GM18951 (cell line): Measurements from ENCODE around the gene HELZ.
"Not testable (repeated sequence)": the region's sequence is repeated elsewhere in the genome, so short reads cannot be mapped to it uniquely, and the experiment has no call there.

Experiments
- POLR2A ChIP-seq: IDR thresholded peaks from 4 replicates; pipeline ENCODE4 v1.6.1; 2011; ENCODE audit warnings: mild to moderate bottlenecking; ENCODE audit not compliant: insufficient read length, insufficient read depth; ENCODE audit errors: extremely low read depth
- in situ Hi-C: fragments of 300-500 bp; cut with MboI; formaldehyde crosslinking; loops from one replicate; pipeline ENCODE4 v1.12.0; 2022; ENCODE audit warnings: low sequenced_read_pairs, mixed read lengths, inconsistent platforms; ENCODE audit not compliant: unreplicated experiment

The HELZ gene

DNA sequence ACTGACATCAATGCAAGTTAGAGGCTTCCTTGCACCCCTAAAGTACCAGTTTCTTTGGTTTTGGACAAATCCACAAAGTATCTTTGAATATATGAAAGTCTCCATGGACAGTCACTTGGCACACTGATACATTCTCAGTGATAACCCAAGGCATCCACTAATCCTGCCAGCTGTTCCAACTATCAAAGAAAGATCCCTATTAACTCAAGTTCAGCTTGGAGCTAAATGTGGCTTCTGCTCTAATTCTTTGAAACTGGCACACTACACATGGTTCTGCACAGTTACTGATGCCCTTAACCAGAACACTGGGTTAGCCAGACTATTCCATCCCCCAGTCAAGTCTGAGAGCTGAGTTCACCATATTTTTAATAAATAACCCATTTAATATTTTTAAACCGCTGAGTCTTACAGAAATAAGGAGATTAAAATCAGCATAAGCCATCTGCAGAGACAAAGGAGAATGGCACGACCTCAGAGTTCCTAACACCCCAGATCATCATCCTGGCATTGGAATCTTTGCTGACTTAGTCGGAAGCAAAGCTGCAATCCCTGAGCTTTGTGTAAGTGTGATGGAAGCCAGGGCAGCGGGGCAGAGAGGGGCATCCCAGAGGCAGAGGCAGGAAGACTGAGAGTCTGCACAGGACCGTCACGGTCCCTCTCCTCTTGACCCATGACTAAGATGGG lies 194.4 kb downstream of the HELZ start:
- TF ChIP-seq POLR2A: no peak
- in situ Hi-C loops: no loop called here

DNA sequence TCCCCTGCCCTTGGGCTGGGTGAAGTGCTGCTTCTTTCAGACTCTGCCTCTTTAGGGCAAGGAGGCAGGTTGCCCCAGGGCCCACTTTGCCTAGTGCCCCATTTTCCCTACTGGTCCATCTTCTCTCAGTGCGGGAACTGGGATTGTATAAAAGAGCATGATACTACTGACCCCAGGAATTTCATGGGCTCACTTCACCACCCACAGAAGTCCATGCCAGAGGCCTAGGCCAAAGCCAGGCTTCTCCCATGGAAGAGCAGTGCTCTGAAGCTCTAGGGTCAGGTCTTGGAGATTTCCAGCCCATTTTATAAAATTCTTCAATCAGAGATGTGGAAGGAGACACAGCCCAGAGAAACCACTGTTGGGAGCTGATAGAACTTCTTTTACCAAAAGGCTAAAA lies 194.9 kb downstream of the HELZ start:
- no peak for TF ChIP-seq POLR2A
- in situ Hi-C loops: no loop called here

DNA sequence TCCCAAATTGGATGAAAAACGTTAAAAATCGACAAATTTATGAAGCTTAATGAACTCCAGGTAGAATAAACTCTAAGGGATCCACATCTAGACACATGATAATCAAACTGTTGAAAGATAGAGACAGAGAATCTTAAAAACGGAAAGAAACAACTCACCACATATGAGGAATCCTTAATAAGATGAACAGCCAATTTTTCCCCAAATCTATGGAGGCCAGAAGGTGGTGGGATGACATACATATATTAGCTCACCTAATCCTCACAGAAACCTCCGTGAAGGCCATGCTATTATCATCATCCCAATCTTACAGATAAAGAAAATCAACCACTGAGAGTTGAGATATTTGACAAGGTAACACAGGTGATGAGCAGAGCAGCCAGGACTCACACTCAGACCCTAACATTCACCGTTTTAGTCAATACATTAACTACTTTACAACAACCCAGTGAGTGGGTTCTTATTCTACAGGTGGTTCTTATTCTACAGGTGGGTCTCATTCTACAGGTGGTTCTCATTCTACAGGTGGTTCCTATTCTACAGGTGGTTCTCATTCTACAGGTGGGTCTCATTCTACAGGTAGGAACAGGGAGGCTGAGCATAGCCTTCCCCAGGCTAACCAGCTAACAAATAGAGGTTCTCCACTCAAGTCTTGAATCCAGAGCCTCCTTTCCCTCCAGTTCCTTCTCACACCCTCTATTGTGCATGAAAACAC lies 195.8 kb downstream of the HELZ start:
- in situ Hi-C loops: no loop called here
- no peak for TF ChIP-seq POLR2A

DNA sequence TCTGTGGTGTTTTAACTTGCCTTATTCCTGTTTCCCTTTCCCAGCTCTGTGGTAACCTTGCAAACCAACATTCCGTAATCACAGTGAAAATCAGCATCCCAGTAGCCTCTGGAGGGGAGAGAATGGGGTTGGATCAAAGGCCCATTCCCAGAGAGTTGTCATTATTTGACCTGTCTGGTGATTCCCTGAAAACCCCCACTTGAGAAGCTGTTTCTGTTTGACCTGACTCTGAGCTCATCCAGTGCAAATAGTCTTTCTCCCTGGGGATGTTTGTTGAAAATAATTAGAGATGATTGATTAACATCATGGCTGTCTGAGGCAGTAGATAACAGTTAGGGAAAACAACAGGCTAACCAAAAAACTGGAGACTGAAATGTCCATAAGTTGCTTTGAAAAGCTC lies 197.6 kb downstream of the HELZ start:
- TF ChIP-seq POLR2A: no peak
- in situ Hi-C loops: no loop called here

DNA sequence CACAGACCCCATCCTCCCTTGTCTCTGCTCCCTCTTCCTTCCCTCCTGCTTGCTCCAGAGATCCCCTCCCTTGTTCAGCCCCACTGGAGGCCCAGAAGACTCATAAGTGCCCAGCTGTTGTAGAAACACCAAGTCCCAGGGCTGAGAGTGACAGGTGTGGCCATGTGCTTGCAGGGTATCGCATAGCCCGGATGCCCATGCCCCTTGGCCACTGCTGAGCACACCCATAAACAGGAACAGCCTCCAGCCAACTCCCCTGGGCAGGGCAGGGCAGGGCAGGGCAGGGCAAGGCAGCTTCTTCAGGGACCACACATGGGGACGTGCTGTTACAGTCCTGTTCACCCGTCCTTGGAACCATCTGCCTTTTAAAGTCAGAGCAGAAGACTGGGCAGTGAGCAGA lies 198.6 kb downstream of the HELZ start:
- TF ChIP-seq POLR2A: no peak
- in situ Hi-C loops: no loop called here

DNA sequence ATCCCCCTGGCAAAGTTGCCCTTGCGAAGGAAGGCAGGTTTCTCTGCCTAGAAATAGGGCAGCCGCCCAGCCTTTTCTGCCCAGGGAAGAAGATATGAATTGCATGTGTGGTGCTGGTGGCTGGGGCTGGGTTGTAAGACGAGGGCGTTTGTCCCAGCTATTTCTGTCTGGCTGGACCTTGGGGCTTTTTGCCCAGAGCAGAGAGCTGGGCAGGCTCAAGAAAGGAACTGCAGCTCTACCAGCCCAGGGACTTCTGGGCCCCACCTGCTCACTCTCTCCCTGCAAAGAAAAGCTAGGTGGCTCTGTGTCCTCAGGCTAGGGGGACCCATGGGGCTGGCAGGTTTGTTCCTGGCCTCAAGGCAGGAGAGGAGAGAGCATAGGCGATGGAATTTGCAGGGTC lies 200.1 kb downstream of the HELZ start:
- in situ Hi-C loops: no loop called here
- no peak for TF ChIP-seq POLR2A

DNA sequence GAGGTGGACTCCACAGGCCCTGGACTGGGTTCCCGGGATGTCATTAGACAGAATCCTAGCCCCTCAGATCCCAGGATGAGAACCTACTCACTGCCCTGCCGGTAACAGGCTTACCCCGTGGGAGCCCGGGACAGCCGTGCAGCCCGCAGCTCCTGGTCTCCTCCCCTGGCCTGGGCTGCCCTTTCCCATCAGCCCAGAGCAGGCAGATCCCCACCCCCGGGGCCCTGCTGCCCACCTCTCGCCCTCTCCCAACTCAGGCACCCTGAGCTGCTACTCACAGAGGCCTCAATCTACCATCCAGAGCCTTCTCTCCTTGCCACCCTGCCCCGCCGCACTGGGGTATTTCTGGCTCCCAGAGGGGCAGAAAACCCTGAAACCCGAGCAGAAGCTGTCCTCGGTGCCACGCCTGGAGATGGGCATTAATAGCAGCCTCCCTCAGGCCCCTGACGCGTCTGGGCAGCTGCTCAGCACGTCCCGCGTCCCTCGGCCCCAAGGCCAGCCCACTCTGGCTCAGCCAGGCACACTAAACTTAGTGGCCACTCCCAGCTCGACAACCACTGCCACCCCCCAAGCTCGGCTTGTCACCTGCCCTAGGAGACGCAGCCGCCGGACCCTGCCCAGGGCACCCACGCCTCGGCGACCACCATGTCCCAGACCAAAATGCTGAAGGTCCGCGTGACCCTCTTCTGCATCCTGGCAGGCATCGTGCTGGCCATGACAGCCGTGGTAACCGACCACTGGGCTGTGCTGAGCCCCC lies 200.8 kb downstream of the HELZ start, which contains the start of gene CACNG1:
Gene CACNG1 (plus strand): TSS at position 539 of the 757 bp plus-strand sequence. CDS start 107 bp downstream, at position 646.
- no peak for TF ChIP-seq POLR2A
- in situ Hi-C loops: no loop called here

DNA sequence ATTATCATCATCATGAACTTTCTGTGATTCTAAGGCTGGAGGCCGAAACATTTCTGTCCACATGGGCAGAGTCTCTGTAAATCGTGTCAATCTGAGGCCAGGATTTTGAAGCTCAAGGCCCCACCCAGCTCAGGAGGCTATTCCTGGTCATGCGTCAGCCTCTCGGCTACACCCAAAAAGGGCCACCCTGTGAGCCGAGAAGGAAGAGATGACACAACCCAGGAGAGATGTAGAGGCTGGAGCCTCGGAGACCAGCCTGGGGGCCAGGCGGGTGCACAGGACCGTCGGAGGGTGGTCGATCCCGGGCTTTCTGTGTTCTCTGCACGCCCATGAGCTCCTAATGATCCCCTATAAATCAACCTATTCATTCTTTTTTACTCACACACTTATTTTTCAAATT lies 201.7 kb downstream of the HELZ start:
- TF ChIP-seq POLR2A: no peak
- in situ Hi-C loops: no loop called here

DNA sequence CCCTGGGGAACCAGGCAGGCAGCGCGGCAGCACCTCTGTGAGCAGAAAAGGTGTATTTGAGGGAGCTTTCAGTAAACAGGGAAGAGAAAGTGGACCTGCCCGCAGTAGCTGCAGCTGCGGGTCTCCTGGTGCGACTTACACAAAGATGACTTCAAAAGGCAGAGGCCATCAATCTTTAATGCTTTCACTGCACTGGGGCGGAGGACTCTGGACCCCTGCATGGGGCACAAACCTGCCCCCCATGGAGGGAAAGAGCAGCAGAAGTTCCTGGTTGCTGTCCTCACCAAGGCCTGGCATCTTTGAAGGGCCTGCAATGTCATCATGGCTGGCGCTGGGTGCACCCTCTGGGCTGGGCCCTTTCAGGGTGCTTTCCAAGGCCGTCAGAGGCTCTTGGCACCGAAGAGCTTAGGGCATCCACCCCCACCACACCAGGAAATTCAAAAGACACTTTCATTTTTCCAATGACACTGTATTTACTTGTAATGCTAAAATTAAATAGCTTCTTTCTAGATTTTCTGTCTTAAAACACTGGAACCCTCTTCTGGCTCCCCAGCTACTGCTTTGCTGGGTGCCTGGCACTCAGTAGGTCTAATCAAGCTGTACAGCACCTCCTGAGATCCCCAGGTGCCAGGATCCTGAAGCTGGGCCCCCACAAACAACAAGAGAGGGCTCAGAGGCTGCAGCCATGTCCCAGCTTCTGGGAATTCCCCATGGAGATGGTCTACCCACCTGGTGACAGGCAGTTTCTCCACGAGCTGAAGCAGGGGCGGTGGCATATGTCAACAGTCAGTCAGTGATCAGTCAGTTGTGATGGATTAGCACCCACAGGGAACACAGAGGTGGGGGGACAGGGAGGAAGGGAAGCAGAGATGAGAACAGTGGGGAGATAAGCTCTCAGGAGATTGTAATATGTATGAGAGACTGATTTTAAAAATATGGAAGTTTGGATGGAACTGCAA lies 202.8 kb downstream of the HELZ start:
- in situ Hi-C loops: no loop called here
- no peak for TF ChIP-seq POLR2A

DNA sequence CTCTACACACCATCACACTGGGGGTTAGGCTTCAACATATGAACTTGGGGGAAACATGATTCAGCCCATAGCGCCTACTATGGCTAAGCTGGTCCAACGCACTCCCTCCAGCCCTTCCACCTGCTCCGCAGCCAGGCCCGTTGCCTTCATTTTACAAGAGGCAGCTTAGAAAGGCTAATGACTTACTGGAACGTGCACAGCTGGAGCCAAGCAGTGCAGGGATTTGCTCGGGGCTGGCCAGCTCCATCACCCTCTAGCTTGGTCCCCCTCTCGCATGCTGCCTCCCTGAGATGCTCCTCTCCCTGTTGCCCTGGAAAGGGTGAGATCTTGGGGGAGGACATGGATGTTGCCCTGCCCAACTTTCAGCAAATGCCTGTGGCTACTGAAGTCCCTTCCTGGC lies 203.5 kb downstream of the HELZ start:
- in situ Hi-C loops: no loop called here
- TF ChIP-seq POLR2A: no peak

DNA sequence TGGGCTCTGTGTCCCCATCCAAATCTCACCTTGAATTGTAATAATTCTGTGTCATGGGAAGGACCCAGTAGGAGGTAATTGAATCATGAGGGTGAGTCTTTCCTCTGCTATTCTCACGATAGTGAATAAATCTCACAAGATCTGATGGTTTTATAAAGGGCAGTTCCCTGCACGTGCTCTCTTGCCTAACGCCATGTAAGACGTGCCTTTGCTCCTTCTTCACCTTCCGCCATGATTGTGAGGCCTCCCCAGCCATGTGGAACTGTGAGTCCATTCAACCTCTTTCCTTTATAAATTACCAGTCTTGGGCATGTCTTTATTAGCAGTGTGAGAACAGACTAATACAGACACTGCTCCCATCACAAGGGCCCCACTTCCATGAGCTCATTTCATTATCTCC lies 203.9 kb downstream of the HELZ start:
- in situ Hi-C loops: not testable (repeated sequence)

DNA sequence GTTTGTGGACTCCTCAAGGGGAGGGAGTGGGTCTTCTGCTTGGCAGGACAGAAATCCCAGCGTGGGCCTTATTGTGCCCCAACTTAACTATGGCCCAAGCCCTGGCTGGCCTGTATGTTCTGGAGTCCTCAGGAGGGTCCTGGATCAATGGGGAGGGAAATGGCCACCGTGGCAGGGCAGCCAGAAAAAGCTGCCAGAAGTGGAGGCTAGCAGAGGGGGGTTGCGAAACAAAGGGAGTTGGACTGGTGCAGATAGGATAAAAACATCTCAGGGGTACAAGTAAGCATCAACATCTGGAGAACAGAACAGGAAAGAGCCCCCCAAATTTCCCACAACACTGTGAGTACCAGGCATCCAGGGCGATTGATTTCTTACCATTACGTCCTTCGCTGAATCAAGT lies 204.3 kb downstream of the HELZ start:
- in situ Hi-C loops: no loop called here
- TF ChIP-seq POLR2A: no peak

DNA sequence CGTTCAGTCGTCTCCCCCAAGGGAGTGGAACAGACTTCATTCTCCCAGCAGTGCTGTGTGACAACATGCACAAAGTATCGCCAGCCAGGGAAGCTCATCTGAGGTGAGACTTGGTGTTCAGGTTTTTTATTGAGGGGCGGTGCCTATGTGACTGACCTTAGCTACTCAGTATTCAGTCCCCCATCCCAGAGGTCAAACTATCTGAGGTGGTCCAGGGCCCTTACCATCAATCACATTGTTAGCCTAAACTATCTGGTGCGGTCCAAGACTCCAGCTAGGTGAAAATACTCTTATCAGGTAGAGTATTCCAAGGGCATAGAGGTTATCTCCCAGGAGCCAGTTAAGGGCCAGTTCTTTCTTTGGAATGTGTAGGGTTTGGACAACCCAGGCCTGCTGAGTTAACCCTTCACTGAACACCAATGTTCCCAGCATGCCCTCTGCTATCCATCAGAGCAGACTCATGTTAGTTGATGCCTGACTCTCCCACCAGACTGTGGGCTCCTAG lies 206.1 kb downstream of the HELZ start:
- TF ChIP-seq POLR2A: no peak

More for the DNA sequence above, 206.1 kb downstream of the HELZ start:
- in situ Hi-C loops: no loop called here
